Measurements from ENCODE around the gene AKNAD1. TPM values are rescaled to one million over a fixed set of nuclear protein-coding genes. Genes with fewer than 3 reads are reported as not detected.

AKNAD1 gene, protein sequence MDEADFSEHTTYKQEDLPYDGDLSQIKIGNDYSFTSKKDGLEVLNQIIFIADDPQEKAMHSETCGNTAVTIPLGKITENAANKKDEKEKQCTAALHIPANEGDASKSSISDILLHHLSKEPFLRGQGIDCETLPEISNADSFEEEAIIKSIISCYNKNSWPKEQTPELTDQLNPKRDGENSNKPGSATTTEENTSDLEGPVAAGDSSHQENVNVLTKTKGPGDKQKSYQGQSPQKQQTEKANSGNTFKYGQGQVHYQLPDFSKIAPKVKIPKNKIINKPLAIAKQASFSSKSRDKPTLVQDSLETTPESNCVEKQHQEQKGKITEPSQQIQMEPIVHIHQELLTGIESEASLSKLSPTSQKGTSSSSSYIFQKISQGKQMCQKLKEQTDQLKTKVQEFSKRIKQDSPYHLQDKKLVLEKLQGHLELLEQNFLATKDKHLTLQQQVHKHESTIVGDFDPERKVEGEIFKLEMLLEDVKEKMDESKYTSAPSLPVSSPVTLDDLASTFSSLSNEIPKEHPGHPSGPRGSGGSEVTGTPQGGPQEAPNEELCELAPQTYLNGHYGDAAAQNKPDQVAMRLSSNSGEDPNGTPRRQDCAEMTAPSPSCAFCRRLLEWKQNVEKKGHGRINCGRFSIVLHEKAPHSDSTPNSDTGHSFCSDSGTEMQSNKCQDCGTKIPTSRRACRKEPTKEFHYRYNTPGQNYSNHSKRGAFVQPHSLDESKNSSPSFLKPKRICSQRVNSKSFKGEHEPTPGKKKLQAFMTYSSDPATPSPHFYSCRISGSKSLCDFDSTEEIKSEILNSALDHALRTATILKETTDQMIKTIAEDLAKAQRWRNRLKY
- polyA plus RNA-seq (2012; rRNA removed): 0.70 and 0.71 TPM in 2 replicates
- polyA plus RNA-seq (2012; cell fraction: cytosol; rRNA removed): 0.66 and 0.79 TPM in 2 replicates
- polyA plus RNA-seq (2012; cell fraction: nucleus; rRNA removed): 0.42 and 1.1 TPM in 2 replicates

DNA sequence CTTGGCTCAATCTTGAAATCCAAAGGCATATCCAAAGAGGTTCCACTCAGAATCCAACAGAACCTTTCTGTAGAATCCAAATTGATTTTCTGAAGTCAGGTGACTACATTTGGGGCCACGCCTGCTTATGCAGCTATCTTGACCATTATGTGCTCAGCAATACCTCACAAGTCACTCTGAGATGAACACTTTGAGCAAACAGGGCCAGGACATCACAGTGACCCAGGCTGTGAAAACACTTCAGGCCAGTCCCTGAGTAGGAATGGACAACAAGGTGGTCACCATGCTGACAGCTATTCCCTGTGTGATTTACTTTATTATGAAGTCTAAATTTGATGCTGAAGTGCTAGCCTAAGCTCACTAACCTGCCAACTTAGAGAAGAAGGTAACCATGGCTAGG lies at the start of gene AKNAD1:
Gene AKNAD1 (minus strand): TSS at position 101 of the 400 bp plus-strand sequence. CDS start 4,430 bp downstream, outside the sequence.
- no peak within 1 kb of the TSS for H3K9ac ChIP-seq
- H4K20me1 ChIP-seq (ENCODE audit: insufficient read depth): no peaks in the 10 kb centered on the region
- H3K79me2 ChIP-seq (ENCODE audit: insufficient read depth): no peaks in the 10 kb centered on the region
- 44% methylated on average over 1 of the region's 1 CpG for WGBS (ENCODE audit: low lambda C conversion rate)
- no peak within 1 kb of the TSS for H3K4me3 ChIP-seq (ENCODE audit: low read depth in 2 of 2, low read length in 1 of 2)
- H3K9me2 ChIP-seq: no peaks in the 10 kb centered on the region
- H3K4me1 ChIP-seq (ENCODE audit: control insufficient read depth in 1 of 2, insufficient read depth in 2 of 2, low read depth in 1 of 2, low read length in 1 of 2): peaks cover 0 to 2% of the 10 kb centered on the region in 2 experiments; a peak in 1 of 4 replicates
- no peaks in the 10 kb centered on the region for H3K9me3 ChIP-seq
- TF ChIP-seq RXRA (IDR thresholded peaks at IDR 0.05; ENCODE audit: borderline replicate concordance, low read depth) (no peak), GATA2 (CRISPR knock-in tag; IDR thresholded peaks at IDR 0.05) (no peak), POLR2AphosphoS5 (IDR thresholded peaks at IDR 0.05; ENCODE audit: low read depth, low read length) (no peak)
- no peaks in the 10 kb centered on the region for H3K36me3 ChIP-seq (replicated peaks in 1 of 2; ENCODE audit: control insufficient read depth in 1 of 2, insufficient read depth in 2 of 2, low read length in 1 of 2)
- H3K27ac ChIP-seq (ENCODE audit: low read depth in 2 of 2, low read length in 1 of 2): no peak within 1 kb of the TSS
- H3K4me2 ChIP-seq: no peak within 1 kb of the TSS
- no peaks in the 10 kb centered on the region for H3F3A ChIP-seq (replicated peaks; ENCODE audit: insufficient read depth)
- ChIA-PET CTCF (no interaction called here), POLR2A (no interaction called here)
- no peaks in the 10 kb centered on the region for H3K27me3 ChIP-seq (ENCODE audit: insufficient read depth)
- no peak for DNase-seq
- no peak within 1 kb of the TSS for H2AFZ ChIP-seq (ENCODE audit: low read depth)

DNA sequence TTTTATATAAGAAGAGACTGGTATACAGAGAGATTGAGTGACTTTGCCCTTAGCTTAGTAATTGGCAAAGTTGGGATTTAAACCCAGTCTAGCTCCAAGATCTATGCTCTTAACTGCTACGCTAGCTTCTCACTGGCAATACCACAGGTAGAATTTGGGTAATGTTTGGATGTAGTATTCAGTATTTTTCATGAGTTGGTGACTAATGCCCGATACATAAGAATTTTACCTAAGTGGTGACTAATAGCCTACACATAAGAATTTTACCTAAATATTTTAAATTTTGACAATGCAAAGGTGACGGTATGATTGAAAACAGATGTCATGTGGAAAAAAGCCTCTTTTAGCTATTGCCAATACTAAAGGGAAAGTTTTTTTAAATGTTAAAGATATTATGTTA lies 44.2 kb upstream of the AKNAD1 start:
- peaks cover 2% of the 10 kb centered on the region for H3F3A ChIP-seq (replicated peaks; ENCODE audit: insufficient read depth)
- TF ChIP-seq NRF1 (IDR thresholded peaks at IDR 0.05; ENCODE audit: low read depth, low read length): no peak
- no peak for TF ChIP-seq MXI1 (IDR thresholded peaks at IDR 0.05; ENCODE audit: low read depth, low read length)
- TF ChIP-seq TCF12 (IDR thresholded peaks at IDR 0.05): peak; percentile 73
- H4K20me1 ChIP-seq (ENCODE audit: insufficient read depth): no peaks in the 10 kb centered on the region

More for the DNA sequence above, 44.2 kb upstream of the AKNAD1 start:
- H3K4me3 ChIP-seq (ENCODE audit: low read depth in 2 of 2, low read length in 1 of 2): no peak overlapping the region
- H3K4me1 ChIP-seq (ENCODE audit: control insufficient read depth in 1 of 2, insufficient read depth in 2 of 2, low read depth in 1 of 2, low read length in 1 of 2): peaks cover 0 to 2% of the 10 kb centered on the region in 2 experiments; a peak in 2 of 4 replicates
- H2AFZ ChIP-seq (ENCODE audit: low read depth): no peak overlapping the region
- ChIA-PET POLR2A (no interaction called here), CTCF (interaction anchor here (1.0 to 1.4 kb wide), 4 partner anchors 12 to 211 kb away, joined by 3 to 8 read pairs (median 4); partner anchors contain the start of gene PRPF38B)
- no peaks in the 10 kb centered on the region for H3K27me3 ChIP-seq (ENCODE audit: insufficient read depth)
- no peaks in the 10 kb centered on the region for H3K9me2 ChIP-seq
- DNase-seq: no peak
- 0 out of 2 replicates have a peak, but pooled peaks cover under 1% of the 10 kb centered on the region for H3K79me2 ChIP-seq (ENCODE audit: insufficient read depth)
- WGBS (ENCODE audit: low lambda C conversion rate): 70% methylated on average over 3 of the region's 3 CpGs
- H3K36me3 ChIP-seq (replicated peaks in 1 of 2; ENCODE audit: control insufficient read depth in 1 of 2, insufficient read depth in 2 of 2, low read length in 1 of 2): peaks cover 18 to 36% of the 10 kb centered on the region in 2 experiments
- H3K27ac ChIP-seq (ENCODE audit: low read depth in 2 of 2, low read length in 1 of 2): no peak overlapping the region
- H3K9ac ChIP-seq: no peak overlapping the region
- no peak overlapping the region for H3K4me2 ChIP-seq
- H3K9me3 ChIP-seq: no peaks in the 10 kb centered on the region
